Dermis microvascular lymphatic vessel endothelial cell (primary cell): ENCODE measurements around the gene MEAK7. TPM values are rescaled to one million over a fixed set of nuclear protein-coding genes. Genes with fewer than 3 reads are reported as not detected.

Experiments used
- DNase-seq, 2 donors: peaks; one replicate each; pipeline versions ENCODE4 v3.0.0 to v3.0.0-alpha.2; 2010; ENCODE audit warnings: low read depth in 2 of 2
- total RNA-seq: library from RNA; depleted of rRNA; stranded (reverse); fragments of >200 nt; gene quantifications from 2 replicates; pipeline ENCODE4 v1.2.1, GENCODE V29; 2014

The MEAK7 gene
- total RNA-seq, 1 donor from 2014 or later, result 10.8 TPM

- no peak for DNase-seq
These were observed 15.3 kb downstream of the MEAK7 start for GRCh38 chr16:84489131-84489530.

GRCh38 chr16:84487358-84487757, 17.1 kb downstream of the MEAK7 start:
- DNase-seq, result no peak

- no peak for DNase-seq
These were observed 17.8 kb downstream of the MEAK7 start for GRCh38 chr16:84486551-84487235.

GRCh38 chr16:84486126-84486525, 18.3 kb downstream of the MEAK7 start:
- no peak for DNase-seq

- no peak for DNase-seq
These were observed 19.0 kb downstream of the MEAK7 start for GRCh38 chr16:84485255-84486010.

- DNase-seq, result peak; percentile 52 to 68
These were observed 19.7 kb downstream of the MEAK7 start for GRCh38 chr16:84484579-84485254.

- no peak for DNase-seq
These were observed 20.4 kb downstream of the MEAK7 start for GRCh38 chr16:84483882-84484565.

GRCh38 chr16:84482951-84483881, 21.2 kb downstream of the MEAK7 start:
- no peak for DNase-seq

GRCh38 chr16:84482001-84482891, 22.2 kb downstream of the MEAK7 start:
- DNase-seq, result peak; percentile 78 to 79

GRCh38 chr16:84481051-84481735, 23.3 kb downstream of the MEAK7 start:
- no peak for DNase-seq

GRCh38 chr16:84479716-84480450, 24.6 kb downstream of the MEAK7 start:
- no peak for DNase-seq

- peak in 1 of 2 donors; percentile 11 for DNase-seq
These were observed 26.1 kb downstream of the MEAK7 start for GRCh38 chr16:84478172-84478947.

GRCh38 chr16:84477661-84478060, 26.8 kb downstream of the MEAK7 start:
- no peak for DNase-seq

GRCh38 chr16:84476401-84476800, 28.1 kb downstream of the MEAK7 start:
- no peak for DNase-seq

GRCh38 chr16:84475643-84476240, 28.7 kb downstream of the MEAK7 start:
- no peak for DNase-seq

- DNase-seq, result no peak
These were observed 32.5 kb downstream of the MEAK7 start for GRCh38 chr16:84471966-84472365.

- no peak for DNase-seq
These were observed 33.1 kb downstream of the MEAK7 start for GRCh38 chr16:84471316-84471715.
